ENCODE measurements around the gene RIGI. TPM values are rescaled to one million over a fixed set of nuclear protein-coding genes. Genes with fewer than 3 reads are reported as not detected.
A peak's percentile ranks its signal among the peaks of the same experiment; 100 is the strongest.

Gene RIGI
- total and polyA plus RNA-seq, 2 experiments from 2014 or later, result 2.5 to 5.9 TPM

DNA sequence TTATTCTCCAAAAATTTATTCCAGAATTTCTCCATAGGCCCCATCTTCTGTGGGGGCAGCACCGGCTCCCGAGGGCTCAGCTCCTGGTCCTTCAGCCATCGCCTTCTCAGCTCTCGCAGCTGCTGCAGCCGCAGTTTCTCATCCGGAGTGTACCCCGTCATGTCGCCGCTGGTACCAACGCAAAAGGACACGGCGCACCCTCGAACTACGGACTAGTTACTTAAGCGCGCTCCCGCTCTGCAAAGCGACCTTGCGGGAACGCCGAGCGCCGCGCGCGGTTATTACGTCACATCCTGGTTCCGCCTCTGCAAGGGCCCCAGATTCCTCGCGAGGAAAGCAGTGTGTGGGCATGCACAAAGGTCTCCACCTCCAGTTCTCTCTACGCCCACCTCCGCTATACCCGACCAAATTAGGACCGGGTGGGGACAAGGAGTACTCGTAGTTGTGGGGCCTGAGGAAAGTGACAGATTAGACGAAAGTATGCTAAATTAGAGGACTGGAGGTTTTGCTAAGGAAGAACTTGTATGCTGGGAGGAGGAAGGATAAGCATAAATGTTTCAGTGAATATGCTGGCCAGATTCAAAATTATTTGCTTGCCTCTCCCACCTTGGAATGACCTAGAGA, 47.0 kb upstream of the RIGI start, which contains the start of gene NDUFB6:
TSS of gene NDUFB6 (minus strand) at position 260 of the 624 bp plus-strand sequence. CDS start at position 161, 99 bp downstream.
- Histone ChIP-seq H3K27me3 (no peaks in the 10 kb centered on the region), H2AFZ (peak within 1 kb of the TSS; percentile 97), H3K4me3 (peak within 1 kb of the TSS; percentile 74), H3K36me3 (replicated peaks; ENCODE audit: insufficient read depth, low read depth) (no peaks in the 10 kb centered on the region), H3K9me3 (ENCODE audit: low read depth) (no peaks in the 10 kb centered on the region), H3K4me1 (ENCODE audit: insufficient read depth) (peaks cover 18% of the 10 kb centered on the region), H3K9me2 (replicated peaks; ENCODE audit: insufficient read depth) (no peaks in the 10 kb centered on the region), H3K79me2 (peaks cover 35% of the 10 kb centered on the region), H3K4me2 (peak within 1 kb of the TSS; percentile 86), H4K20me1 (ENCODE audit: insufficient read depth, poor library complexity, severe bottlenecking) (peaks cover 5% of the 10 kb centered on the region), H3K27ac (peak within 1 kb of the TSS; percentile 95)
- TF ChIP-seq EZH2 (IDR thresholded peaks at IDR 0.05; ENCODE audit: borderline replicate concordance) (no peak), EZH2phosphoT487 (IDR thresholded peaks at IDR 0.05; ENCODE audit: low read depth, severe bottlenecking, unreplicated experiment) (no peak)
- WGBS (ENCODE audit: low lambda C conversion rate, missing lambda C conversion rate), result 1% methylated on average over 36 of the region's 36 CpGs
- peak; percentile 96 for DNase-seq (ENCODE audit: low spot score)

DNA sequence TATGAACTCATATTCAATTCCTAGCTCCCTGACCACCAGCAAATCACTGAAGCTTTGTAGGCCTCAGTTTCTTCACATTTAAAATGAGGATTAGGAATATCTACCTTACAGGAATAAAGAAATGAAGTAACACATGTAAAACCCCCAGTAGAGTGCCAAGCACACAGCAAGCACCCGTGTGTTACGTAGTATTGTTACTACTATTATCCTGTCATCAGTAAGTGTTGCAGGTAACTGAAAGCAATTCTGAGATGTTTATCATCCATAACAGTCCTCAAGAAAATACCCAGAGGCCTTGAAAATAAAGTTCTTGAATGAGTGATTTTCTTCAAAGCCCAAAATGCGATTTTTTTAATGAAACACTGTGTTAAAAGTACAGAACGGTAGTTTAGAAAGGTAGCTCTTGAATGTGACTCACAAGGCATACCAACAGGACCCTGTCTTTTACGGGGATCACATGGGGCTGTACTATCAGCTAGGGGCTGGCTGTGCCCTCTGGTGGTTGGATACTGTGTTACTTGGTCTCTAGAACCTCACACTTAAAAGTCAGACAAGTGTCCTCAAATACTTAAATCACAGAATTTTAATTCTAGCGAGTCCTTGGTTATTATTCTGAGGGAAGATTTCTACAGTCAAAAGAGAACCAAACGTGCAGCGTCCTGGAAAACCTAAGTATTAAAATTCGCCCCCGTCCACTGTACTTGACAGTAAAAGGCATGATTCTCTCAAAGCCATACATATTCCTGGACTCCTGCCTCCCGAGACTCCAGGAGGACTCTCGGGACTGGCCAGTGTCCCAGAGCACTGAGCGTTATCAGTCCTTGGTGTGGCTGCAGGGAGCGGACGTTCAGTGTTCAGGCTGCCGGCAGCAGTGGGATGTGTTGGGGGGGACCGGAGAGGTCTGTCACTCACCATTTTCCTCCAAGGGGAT, 46.2 kb upstream of the RIGI start:
- Histone ChIP-seq H3K4me1 (ENCODE audit: insufficient read depth) (peaks cover 18% of the 10 kb centered on the region), H3K4me2 (peak overlapping the region; percentile 86), H3K9me3 (ENCODE audit: low read depth) (no peaks in the 10 kb centered on the region), H3K27ac (peak overlapping the region; percentile 95), H2AFZ (peak overlapping the region; percentile 75), H3K4me3 (peak overlapping the region; percentile 74), H4K20me1 (ENCODE audit: insufficient read depth, poor library complexity, severe bottlenecking) (peaks cover 5% of the 10 kb centered on the region), H3K36me3 (replicated peaks; ENCODE audit: insufficient read depth, low read depth) (no peaks in the 10 kb centered on the region), H3K79me2 (peaks cover 37% of the 10 kb centered on the region), H3K9me2 (replicated peaks; ENCODE audit: insufficient read depth) (no peaks in the 10 kb centered on the region), H3K27me3 (no peaks in the 10 kb centered on the region)
- DNase-seq (ENCODE audit: low spot score), result peak; percentile 89
- WGBS (ENCODE audit: low lambda C conversion rate, missing lambda C conversion rate), result 2% methylated on average over 17 of the region's 17 CpGs
- TF ChIP-seq, protein P1, sequence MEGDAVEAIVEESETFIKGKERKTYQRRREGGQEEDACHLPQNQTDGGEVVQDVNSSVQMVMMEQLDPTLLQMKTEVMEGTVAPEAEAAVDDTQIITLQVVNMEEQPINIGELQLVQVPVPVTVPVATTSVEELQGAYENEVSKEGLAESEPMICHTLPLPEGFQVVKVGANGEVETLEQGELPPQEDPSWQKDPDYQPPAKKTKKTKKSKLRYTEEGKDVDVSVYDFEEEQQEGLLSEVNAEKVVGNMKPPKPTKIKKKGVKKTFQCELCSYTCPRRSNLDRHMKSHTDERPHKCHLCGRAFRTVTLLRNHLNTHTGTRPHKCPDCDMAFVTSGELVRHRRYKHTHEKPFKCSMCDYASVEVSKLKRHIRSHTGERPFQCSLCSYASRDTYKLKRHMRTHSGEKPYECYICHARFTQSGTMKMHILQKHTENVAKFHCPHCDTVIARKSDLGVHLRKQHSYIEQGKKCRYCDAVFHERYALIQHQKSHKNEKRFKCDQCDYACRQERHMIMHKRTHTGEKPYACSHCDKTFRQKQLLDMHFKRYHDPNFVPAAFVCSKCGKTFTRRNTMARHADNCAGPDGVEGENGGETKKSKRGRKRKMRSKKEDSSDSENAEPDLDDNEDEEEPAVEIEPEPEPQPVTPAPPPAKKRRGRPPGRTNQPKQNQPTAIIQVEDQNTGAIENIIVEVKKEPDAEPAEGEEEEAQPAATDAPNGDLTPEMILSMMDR (IDR thresholded peaks at IDR 0.05; ENCODE audit: poor library complexity), result peak; percentile 68
- no peak for TF ChIP-seq EZH2phosphoT487 (IDR thresholded peaks at IDR 0.05; ENCODE audit: low read depth, severe bottlenecking, unreplicated experiment)

DNA sequence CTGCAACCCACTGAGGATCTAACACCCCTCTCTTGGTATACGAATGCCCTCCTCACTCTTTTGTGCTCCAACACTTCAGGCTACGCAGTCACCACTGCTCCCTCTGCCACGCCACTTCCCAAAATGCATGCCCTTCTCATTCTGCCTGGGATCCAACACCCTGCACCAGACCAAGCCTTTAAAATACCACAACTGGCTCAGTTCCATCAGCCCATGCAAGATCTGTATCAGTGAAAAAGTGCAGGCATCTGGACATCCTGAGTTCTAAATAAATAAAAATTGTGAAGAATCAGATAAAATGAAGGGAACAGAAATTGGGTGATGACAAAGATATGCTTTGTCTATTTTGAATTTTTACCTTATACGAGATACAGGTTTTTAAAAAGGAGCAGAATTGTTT, 44.3 kb upstream of the RIGI start:
- Histone ChIP-seq H3K9me2 (replicated peaks; ENCODE audit: insufficient read depth) (no peaks in the 10 kb centered on the region), H3K9me3 (ENCODE audit: low read depth) (no peaks in the 10 kb centered on the region), H2AFZ (no peak overlapping the region), H3K27ac (no peak overlapping the region), H3K79me2 (peaks cover 44% of the 10 kb centered on the region), H3K4me1 (ENCODE audit: insufficient read depth) (peaks cover 18% of the 10 kb centered on the region), H4K20me1 (ENCODE audit: insufficient read depth, poor library complexity, severe bottlenecking) (peaks cover 5% of the 10 kb centered on the region), H3K27me3 (no peaks in the 10 kb centered on the region), H3K4me2 (no peak overlapping the region), H3K4me3 (no peak overlapping the region), H3K36me3 (replicated peaks; ENCODE audit: insufficient read depth, low read depth) (no peaks in the 10 kb centered on the region)
- 97% methylated on average over 4 of the region's 4 CpGs for WGBS (ENCODE audit: low lambda C conversion rate, missing lambda C conversion rate)
- no peak for DNase-seq (ENCODE audit: low spot score)
- TF ChIP-seq EZH2phosphoT487 (IDR thresholded peaks at IDR 0.05; ENCODE audit: low read depth, severe bottlenecking, unreplicated experiment), result no peak
- TF ChIP-seq, protein P1 (IDR thresholded peaks at IDR 0.05; ENCODE audit: poor library complexity), result no peak
- TF ChIP-seq EZH2 (IDR thresholded peaks at IDR 0.05; ENCODE audit: borderline replicate concordance), result no peak

DNA sequence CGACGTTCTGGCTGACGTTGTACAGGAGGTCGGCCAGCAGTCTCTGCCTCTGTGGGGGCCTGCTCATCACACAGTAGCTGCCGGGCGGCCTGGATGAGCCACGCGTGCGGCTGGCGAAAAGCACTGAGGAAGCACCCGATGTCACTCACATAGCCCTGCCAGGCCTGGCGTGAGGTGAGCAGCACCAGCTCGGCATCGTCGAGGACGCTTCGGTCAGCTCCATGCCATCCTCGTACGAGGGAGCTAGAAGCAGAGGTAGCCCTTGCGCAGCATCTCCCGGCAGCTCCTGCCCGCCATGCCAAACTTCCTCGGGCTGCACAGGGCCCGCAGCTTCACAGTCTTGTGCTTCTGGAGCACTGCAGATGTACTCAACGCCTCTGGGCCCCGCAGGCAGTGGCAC, 40.8 kb upstream of the RIGI start:
- no peak overlapping the region for H3K4me3 ChIP-seq
- no peaks in the 10 kb centered on the region for H3K9me2 ChIP-seq (replicated peaks; ENCODE audit: insufficient read depth)
- no peak for DNase-seq (ENCODE audit: low spot score)
- WGBS (ENCODE audit: low lambda C conversion rate, missing lambda C conversion rate), result 97% methylated on average over 26 of the region's 26 CpGs
- peaks cover 10% of the 10 kb centered on the region for H3K4me1 ChIP-seq (ENCODE audit: insufficient read depth)
- no peak overlapping the region for H3K4me2 ChIP-seq
- H3K36me3 ChIP-seq (replicated peaks; ENCODE audit: insufficient read depth, low read depth), result no peaks in the 10 kb centered on the region
- no peaks in the 10 kb centered on the region for H3K9me3 ChIP-seq (ENCODE audit: low read depth)
- no peak overlapping the region for H2AFZ ChIP-seq
- no peaks in the 10 kb centered on the region for H3K27me3 ChIP-seq
- peaks cover 58% of the 10 kb centered on the region for H3K79me2 ChIP-seq
- no peak overlapping the region for H3K27ac ChIP-seq
- TF ChIP-seq EZH2phosphoT487 (IDR thresholded peaks at IDR 0.05; ENCODE audit: low read depth, severe bottlenecking, unreplicated experiment), result no peak
- TF ChIP-seq, protein P1 (IDR thresholded peaks at IDR 0.05; ENCODE audit: poor library complexity), result no peak
- no peak for TF ChIP-seq EZH2 (IDR thresholded peaks at IDR 0.05; ENCODE audit: borderline replicate concordance)
- peaks cover 3% of the 10 kb centered on the region for H4K20me1 ChIP-seq (ENCODE audit: insufficient read depth, poor library complexity, severe bottlenecking)

All from hepatocyte (in vitro differentiated cells).